Measurements from ENCODE around the gene ATP13A1. TPM values are rescaled to one million over a fixed set of nuclear protein-coding genes. Genes with fewer than 3 reads are reported as not detected.

The ATP13A1 gene
- total and polyA plus RNA-seq, 2 donors = 15.1 to 59.1 TPM

DNA sequence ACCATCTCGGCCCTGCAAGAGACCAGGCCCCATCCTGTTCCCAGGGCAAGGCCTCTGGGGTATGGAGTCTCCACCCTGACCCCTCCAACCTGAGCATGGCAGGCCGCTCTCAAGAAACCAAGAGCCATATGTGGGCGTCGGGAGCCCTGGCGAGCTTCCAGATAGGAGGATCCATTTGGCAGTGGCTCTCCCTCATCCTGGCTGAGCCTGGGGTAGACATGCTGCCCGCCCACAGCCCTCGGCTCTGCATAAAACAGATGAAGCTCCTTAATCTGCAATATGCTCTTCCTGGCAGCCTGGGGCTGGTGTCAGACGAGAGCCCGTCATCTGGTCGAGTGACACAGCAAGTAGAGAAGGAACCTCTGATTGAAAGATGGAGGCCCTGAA lies 6.1 kb downstream of the ATP13A1 start:
- Histone ChIP-seq H3K27ac (ENCODE audit: low read depth in 1 of 2, low read length in 1 of 2) (no peak overlapping the region), H3K4me3 (ENCODE audit: low read length in 2 of 2) (no peak overlapping the region), H3K36me3 (ENCODE audit: control insufficient read depth in 2 of 2, insufficient read depth in 2 of 2, low read length in 1 of 2) (peaks cover 77 to 79% of the 10 kb centered on the region in 2 donors), H3K9me3 (ENCODE audit: control insufficient read depth in 2 of 2, insufficient read depth in 1 of 2, low read length in 1 of 2) (no peaks in the 10 kb centered on the region), H3K27me3 (ENCODE audit: control insufficient read depth in 2 of 2, insufficient read depth in 1 of 2, low read length in 1 of 2) (no peaks in the 10 kb centered on the region), H3K4me1 (ENCODE audit: control insufficient read depth in 2 of 2, insufficient read depth in 2 of 2, low read length in 2 of 2) (peaks cover 0 to 12% of the 10 kb centered on the region in 2 donors)
- 96% methylated on average over 10 of the region's 10 CpGs for WGBS
- no peak for DNase-seq (ENCODE audit: low read depth in 6 of 9, low spot score in 9 of 9)

DNA sequence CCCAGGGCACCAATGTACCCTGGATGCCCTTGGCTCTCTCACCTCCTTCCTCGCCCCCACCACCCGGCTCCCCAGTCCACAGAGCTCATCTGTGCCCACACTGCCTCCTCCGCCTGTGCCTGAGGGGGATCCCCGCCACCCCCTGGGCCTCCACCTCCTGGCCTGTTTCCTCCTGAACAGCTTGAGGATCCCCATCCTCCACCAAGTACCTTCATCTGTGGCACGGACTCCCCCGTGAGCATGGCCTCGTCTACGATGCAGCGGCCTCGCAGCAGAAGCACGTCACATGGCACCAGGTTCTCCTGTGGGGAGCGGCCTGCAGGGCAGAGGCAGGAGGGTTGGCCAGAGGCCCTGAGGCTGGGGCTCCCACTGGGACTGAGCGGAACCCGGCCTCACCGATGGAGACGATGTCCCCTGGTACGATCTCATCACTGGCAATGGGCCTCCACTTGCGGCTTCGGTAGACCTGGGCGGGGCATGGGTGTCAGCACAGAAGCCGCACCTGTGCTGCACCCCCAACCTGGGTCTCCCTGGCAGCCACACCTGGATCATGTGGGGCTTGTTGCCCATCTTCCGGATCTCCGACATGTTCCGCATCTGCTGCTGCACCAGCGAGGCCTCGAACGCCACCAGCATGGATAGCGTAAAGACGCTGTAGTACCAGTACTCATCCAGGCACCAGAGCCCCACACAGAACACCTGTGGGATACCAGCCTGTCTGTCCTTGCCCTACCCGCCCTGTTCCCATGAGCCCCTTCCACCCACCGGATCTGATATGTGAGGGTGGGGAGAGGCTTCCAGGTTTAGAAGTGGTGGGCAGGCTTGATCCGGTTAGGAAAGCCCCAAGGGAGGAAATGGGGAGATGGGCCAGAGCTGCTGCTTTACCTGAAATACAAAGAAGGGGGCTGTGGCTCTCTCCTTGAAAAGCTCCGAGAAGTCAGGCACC lies 6.8 kb downstream of the ATP13A1 start:
- no peak for DNase-seq (ENCODE audit: low read depth in 6 of 9, low spot score in 9 of 9)
- no peaks in the 10 kb centered on the region for H3K27me3 ChIP-seq (ENCODE audit: control insufficient read depth in 2 of 2, insufficient read depth in 1 of 2, low read length in 1 of 2)
- WGBS = 97% methylated on average over 33 of the region's 33 CpGs
- H3K4me3 ChIP-seq (ENCODE audit: low read length in 2 of 2) = no peak overlapping the region
- no peak overlapping the region for H3K27ac ChIP-seq (ENCODE audit: low read depth in 1 of 2, low read length in 1 of 2)
- H3K4me1 ChIP-seq (ENCODE audit: control insufficient read depth in 2 of 2, insufficient read depth in 2 of 2, low read length in 2 of 2) = peaks cover 0 to 5% of the 10 kb centered on the region in 2 donors
- H3K9me3 ChIP-seq (ENCODE audit: control insufficient read depth in 2 of 2, insufficient read depth in 1 of 2, low read length in 1 of 2) = no peaks in the 10 kb centered on the region
- peaks cover 84 to 85% of the 10 kb centered on the region in 2 donors for H3K36me3 ChIP-seq (ENCODE audit: control insufficient read depth in 2 of 2, insufficient read depth in 2 of 2, low read length in 1 of 2)

- Histone ChIP-seq H3K4me1 (ENCODE audit: control insufficient read depth in 2 of 2, insufficient read depth in 2 of 2, low read length in 2 of 2) (no peaks in the 10 kb centered on the region), H3K36me3 (ENCODE audit: control insufficient read depth in 2 of 2, insufficient read depth in 2 of 2, low read length in 1 of 2) (peaks cover 91 to 93% of the 10 kb centered on the region in 2 donors), H3K27me3 (ENCODE audit: control insufficient read depth in 2 of 2, insufficient read depth in 1 of 2, low read length in 1 of 2) (no peaks in the 10 kb centered on the region), H3K4me3 (ENCODE audit: low read length in 2 of 2) (no peak overlapping the region), H3K27ac (ENCODE audit: low read depth in 1 of 2, low read length in 1 of 2) (no peak overlapping the region), H3K9me3 (ENCODE audit: control insufficient read depth in 2 of 2, insufficient read depth in 1 of 2, low read length in 1 of 2) (no peaks in the 10 kb centered on the region)
- WGBS = 98% methylated on average over 27 of the region's 27 CpGs
- DNase-seq (ENCODE audit: low read depth in 6 of 9, low spot score in 9 of 9) = no peak
Observed at GRCh38 chr19:19655641-19656343, 7.7 kb downstream of the ATP13A1 start.

DNA sequence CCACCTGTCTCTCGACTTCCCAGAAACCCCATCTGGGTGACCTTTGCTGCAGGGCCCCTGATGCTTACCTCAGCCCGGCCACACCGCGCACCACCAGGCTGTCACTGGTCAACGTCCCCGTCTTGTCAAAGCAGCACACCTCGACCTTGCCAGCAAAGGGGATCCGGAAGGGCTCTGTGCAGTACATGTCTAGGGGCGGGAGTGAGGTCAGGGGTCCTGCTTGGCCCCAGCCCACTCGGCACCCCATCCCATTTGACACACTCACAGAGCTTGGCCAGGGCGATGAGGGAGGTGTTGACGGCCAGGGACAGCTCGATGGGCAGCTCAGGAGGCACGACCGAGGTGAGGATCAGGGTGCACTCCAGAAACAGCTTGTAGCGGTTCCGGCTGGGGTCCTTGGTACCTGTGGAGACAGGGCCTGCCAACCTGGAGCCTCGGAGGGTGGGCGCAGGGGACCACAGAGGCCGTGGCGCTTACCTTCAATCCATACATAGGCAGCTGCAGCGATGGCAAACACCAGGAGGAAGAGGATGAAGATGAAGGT lies 8.4 kb downstream of the ATP13A1 start:
- H3K4me3 ChIP-seq (ENCODE audit: low read length in 2 of 2) = no peak overlapping the region
- H3K4me1 ChIP-seq (ENCODE audit: control insufficient read depth in 2 of 2, insufficient read depth in 2 of 2, low read length in 2 of 2) = no peaks in the 10 kb centered on the region
- H3K27ac ChIP-seq (ENCODE audit: low read depth in 1 of 2, low read length in 1 of 2) = no peak overlapping the region
- DNase-seq (ENCODE audit: low read depth in 6 of 9, low spot score in 9 of 9) = no peak
- peaks cover 98 to 100% of the 10 kb centered on the region in 2 donors for H3K36me3 ChIP-seq (ENCODE audit: control insufficient read depth in 2 of 2, insufficient read depth in 2 of 2, low read length in 1 of 2)
- H3K9me3 ChIP-seq (ENCODE audit: control insufficient read depth in 2 of 2, insufficient read depth in 1 of 2, low read length in 1 of 2) = no peaks in the 10 kb centered on the region
- no peaks in the 10 kb centered on the region for H3K27me3 ChIP-seq (ENCODE audit: control insufficient read depth in 2 of 2, insufficient read depth in 1 of 2, low read length in 1 of 2)
- 97% methylated on average over 22 of the region's 22 CpGs for WGBS

DNA sequence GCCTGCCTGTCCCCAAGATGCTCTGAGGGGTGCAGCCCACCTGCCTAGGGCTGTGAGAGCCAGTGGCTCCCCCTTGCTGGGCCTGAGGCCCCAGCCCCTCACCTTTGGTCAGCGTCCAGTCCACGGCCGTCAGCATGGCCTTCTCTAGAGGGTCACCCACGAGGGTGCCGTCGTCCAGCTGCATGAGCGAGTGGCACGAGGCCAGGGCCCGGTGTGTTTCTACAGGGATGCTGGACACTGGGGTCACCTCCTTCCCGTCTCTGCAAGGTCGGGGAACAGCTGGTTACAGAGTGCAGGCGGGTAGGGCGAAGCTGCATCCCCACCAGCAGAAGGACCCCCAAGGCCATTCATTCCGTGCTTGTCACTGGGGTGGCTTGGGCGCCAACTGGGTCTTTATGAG lies 9.0 kb downstream of the ATP13A1 start:
- no peaks in the 10 kb centered on the region for H3K9me3 ChIP-seq (ENCODE audit: control insufficient read depth in 2 of 2, insufficient read depth in 1 of 2, low read length in 1 of 2)
- DNase-seq (ENCODE audit: low read depth in 6 of 9, low spot score in 9 of 9) = no peak

DNA sequence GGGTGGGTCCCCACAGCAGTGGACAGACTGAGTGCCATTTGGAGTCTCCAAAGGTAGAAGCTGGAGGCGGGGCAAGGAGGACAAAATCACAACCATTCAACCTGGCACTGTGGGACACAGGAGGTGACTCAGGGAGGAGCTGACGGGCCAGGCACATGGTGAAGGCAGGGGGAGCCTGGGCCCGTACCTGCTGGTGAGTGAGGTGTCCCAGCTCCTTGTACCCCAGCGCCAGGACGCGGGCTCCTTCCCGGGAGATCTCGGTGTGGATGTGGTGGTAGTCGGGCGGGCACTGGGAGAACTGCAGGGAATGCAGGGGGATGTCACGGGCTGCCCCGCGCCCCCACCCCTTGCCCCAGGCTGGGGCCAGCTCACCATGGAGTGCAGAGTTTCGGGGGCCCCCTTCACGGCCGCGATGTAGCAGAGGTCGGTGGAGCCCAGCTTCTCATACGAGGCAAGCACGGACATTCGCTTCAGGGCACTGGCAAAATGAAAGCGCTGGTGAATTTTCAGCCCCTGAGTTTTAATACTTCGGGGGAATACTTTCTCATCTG lies 9.8 kb downstream of the ATP13A1 start:
- Histone ChIP-seq H3K27me3 (ENCODE audit: control insufficient read depth in 2 of 2, insufficient read depth in 1 of 2, low read length in 1 of 2) (no peaks in the 10 kb centered on the region), H3K27ac (ENCODE audit: low read depth in 1 of 2, low read length in 1 of 2) (no peak overlapping the region), H3K4me1 (ENCODE audit: control insufficient read depth in 2 of 2, insufficient read depth in 2 of 2, low read length in 2 of 2) (no peaks in the 10 kb centered on the region), H3K36me3 (ENCODE audit: control insufficient read depth in 2 of 2, insufficient read depth in 2 of 2, low read length in 1 of 2) (peaks cover 95 to 98% of the 10 kb centered on the region in 2 donors), H3K4me3 (ENCODE audit: low read length in 2 of 2) (no peak overlapping the region), H3K9me3 (ENCODE audit: control insufficient read depth in 2 of 2, insufficient read depth in 1 of 2, low read length in 1 of 2) (no peaks in the 10 kb centered on the region)
- 97% methylated on average over 23 of the region's 23 CpGs for WGBS
- DNase-seq (ENCODE audit: low read depth in 6 of 9, low spot score in 9 of 9) = no peak

More for the DNA sequence above, 9.0 kb downstream of the ATP13A1 start:
- no peak overlapping the region for H3K4me3 ChIP-seq (ENCODE audit: low read length in 2 of 2)
- WGBS = 98% methylated on average over 15 of the region's 15 CpGs
- H3K27me3 ChIP-seq (ENCODE audit: control insufficient read depth in 2 of 2, insufficient read depth in 1 of 2, low read length in 1 of 2) = no peaks in the 10 kb centered on the region
- H3K27ac ChIP-seq (ENCODE audit: low read depth in 1 of 2, low read length in 1 of 2) = no peak overlapping the region
- H3K36me3 ChIP-seq (ENCODE audit: control insufficient read depth in 2 of 2, insufficient read depth in 2 of 2, low read length in 1 of 2) = peaks cover 97 to 100% of the 10 kb centered on the region in 2 donors
- no peaks in the 10 kb centered on the region for H3K4me1 ChIP-seq (ENCODE audit: control insufficient read depth in 2 of 2, insufficient read depth in 2 of 2, low read length in 2 of 2)

GRCh38 chr19:19652482-19653295 lies 10.8 kb downstream of the ATP13A1 start:
- WGBS = 98% methylated on average over 24 of the region's 24 CpGs

GRCh38 chr19:19651076-19651475 lies 12.4 kb downstream of the ATP13A1 start:
- 95% methylated on average over 13 of the region's 13 CpGs for WGBS
- DNase-seq (ENCODE audit: low read depth in 6 of 9, low spot score in 9 of 9) = no peak

More at GRCh38 chr19:19652482-19653295, 10.8 kb downstream of the ATP13A1 start:
- Histone ChIP-seq H3K27ac (ENCODE audit: low read depth in 1 of 2, low read length in 1 of 2) (no peak overlapping the region), H3K4me1 (ENCODE audit: control insufficient read depth in 2 of 2, insufficient read depth in 2 of 2, low read length in 2 of 2) (no peaks in the 10 kb centered on the region), H3K9me3 (ENCODE audit: control insufficient read depth in 2 of 2, insufficient read depth in 1 of 2, low read length in 1 of 2) (no peaks in the 10 kb centered on the region), H3K4me3 (ENCODE audit: low read length in 2 of 2) (no peak overlapping the region), H3K36me3 (ENCODE audit: control insufficient read depth in 2 of 2, insufficient read depth in 2 of 2, low read length in 1 of 2) (peaks cover 88 to 91% of the 10 kb centered on the region in 2 donors), H3K27me3 (ENCODE audit: control insufficient read depth in 2 of 2, insufficient read depth in 1 of 2, low read length in 1 of 2) (no peaks in the 10 kb centered on the region)
- DNase-seq (ENCODE audit: low read depth in 6 of 9, low spot score in 9 of 9) = no peak

More at GRCh38 chr19:19651076-19651475, 12.4 kb downstream of the ATP13A1 start:
- no peaks in the 10 kb centered on the region for H3K27me3 ChIP-seq (ENCODE audit: control insufficient read depth in 2 of 2, insufficient read depth in 1 of 2, low read length in 1 of 2)
- peaks cover 88 to 91% of the 10 kb centered on the region in 2 donors for H3K36me3 ChIP-seq (ENCODE audit: control insufficient read depth in 2 of 2, insufficient read depth in 2 of 2, low read length in 1 of 2)
- no peaks in the 10 kb centered on the region for H3K9me3 ChIP-seq (ENCODE audit: control insufficient read depth in 2 of 2, insufficient read depth in 1 of 2, low read length in 1 of 2)
- no peak overlapping the region for H3K27ac ChIP-seq (ENCODE audit: low read depth in 1 of 2, low read length in 1 of 2)
- no peak overlapping the region for H3K4me3 ChIP-seq (ENCODE audit: low read length in 2 of 2)
- H3K4me1 ChIP-seq (ENCODE audit: control insufficient read depth in 2 of 2, insufficient read depth in 2 of 2, low read length in 2 of 2) = no peaks in the 10 kb centered on the region

Measured in thymus (tissue), 11 donors.